ENCODE data around the gene NPAS3. TPM values are rescaled to one million over a fixed set of nuclear protein-coding genes. Genes with fewer than 3 reads are reported as not detected.

The NPAS3 gene
- total and polyA plus RNA-seq, 10 donors, result 0.13 to 9.5 (median 2.9) TPM

DNA sequence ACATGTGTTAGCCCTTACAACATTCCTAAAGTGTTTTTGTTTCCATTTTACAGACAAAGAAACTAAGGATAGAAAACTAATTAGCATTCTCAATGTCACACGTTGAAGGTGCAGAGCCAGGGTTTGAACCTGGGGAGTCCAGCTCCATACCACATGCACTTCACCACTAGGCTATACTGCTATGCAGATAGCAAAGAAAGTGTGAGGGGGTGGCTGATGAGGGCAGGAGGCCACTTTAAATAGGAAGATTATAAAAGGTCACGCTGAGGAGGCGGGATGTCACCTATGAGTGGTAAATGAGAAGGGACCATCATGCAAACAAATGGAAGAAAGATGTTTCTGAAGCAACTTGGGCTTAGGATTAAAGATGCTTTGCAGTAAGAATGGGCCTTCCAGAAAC lies 798.3 kb downstream of the NPAS3 start:
- Histone ChIP-seq H3K4me1 (no peaks in the 10 kb centered on the region), H3K27ac (no peak overlapping the region), H3K9me3 (no peaks in the 10 kb centered on the region), H3K27me3 (replicated peaks in 1 of 7) (no peaks in the 10 kb centered on the region), H3K36me3 (no peaks in the 10 kb centered on the region), H3K4me3 (no peak overlapping the region)
- WGBS, 5 donors, result 79 to 95% (median 90%) methylated on average over 3 of the region's 3 CpGs
- TF ChIP-seq POLR2AphosphoS5 (IDR thresholded peaks at IDR 0.05) (no peak), POLR2A (IDR thresholded peaks at IDR 0.05) (no peak)
- TF ChIP-seq, protein P1, sequence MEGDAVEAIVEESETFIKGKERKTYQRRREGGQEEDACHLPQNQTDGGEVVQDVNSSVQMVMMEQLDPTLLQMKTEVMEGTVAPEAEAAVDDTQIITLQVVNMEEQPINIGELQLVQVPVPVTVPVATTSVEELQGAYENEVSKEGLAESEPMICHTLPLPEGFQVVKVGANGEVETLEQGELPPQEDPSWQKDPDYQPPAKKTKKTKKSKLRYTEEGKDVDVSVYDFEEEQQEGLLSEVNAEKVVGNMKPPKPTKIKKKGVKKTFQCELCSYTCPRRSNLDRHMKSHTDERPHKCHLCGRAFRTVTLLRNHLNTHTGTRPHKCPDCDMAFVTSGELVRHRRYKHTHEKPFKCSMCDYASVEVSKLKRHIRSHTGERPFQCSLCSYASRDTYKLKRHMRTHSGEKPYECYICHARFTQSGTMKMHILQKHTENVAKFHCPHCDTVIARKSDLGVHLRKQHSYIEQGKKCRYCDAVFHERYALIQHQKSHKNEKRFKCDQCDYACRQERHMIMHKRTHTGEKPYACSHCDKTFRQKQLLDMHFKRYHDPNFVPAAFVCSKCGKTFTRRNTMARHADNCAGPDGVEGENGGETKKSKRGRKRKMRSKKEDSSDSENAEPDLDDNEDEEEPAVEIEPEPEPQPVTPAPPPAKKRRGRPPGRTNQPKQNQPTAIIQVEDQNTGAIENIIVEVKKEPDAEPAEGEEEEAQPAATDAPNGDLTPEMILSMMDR (IDR thresholded peaks at IDR 0.05 in 8 of 11, conservative IDR thresholded peaks at IDR 0.05 in 3 of 11), result no peak
- intact Hi-C loops (cut with DNase I; ENCODE audit: low total_unique reads), result no loop called here
- no peak for DNase-seq

DNA sequence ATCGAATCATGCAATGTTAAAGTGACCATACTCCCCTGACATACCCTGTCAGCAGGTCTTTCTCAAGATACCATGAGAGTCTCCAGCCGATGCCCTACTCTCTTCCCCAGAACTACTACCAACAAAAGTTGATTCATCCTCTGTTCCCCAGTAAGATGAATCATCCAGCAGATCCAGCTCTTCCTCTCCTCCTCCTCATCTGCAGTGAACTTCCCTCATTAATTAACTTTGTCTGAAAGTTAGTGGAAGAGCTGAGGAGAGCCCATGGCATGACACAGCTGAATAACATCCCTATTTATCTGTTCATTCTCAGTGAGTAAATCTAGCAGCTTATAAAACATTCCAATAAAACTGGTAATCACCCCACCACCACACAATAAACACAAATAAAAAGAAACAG lies 798.8 kb downstream of the NPAS3 start:
- WGBS, 5 donors, result 64 to 88% (median 84%) methylated on average over 2 of the region's 2 CpGs
- no peaks in the 10 kb centered on the region for H3K27me3 ChIP-seq (replicated peaks in 1 of 7)
- no peak overlapping the region for H3K4me3 ChIP-seq
- TF ChIP-seq POLR2AphosphoS5 (IDR thresholded peaks at IDR 0.05), result no peak
- TF ChIP-seq, protein P1 (IDR thresholded peaks at IDR 0.05 in 8 of 11, conservative IDR thresholded peaks at IDR 0.05 in 3 of 11), result no peak
- no peak for TF ChIP-seq POLR2A (IDR thresholded peaks at IDR 0.05)
- no peaks in the 10 kb centered on the region for H3K4me1 ChIP-seq
- H3K9me3 ChIP-seq, result peaks cover 0 to 4% (median 0%) of the 10 kb centered on the region in 8 donors
- DNase-seq, result no peak
- H3K27ac ChIP-seq, result no peak overlapping the region
- intact Hi-C loops (cut with DNase I; ENCODE audit: low total_unique reads), result no loop called here
- H3K36me3 ChIP-seq, result no peaks in the 10 kb centered on the region

DNA sequence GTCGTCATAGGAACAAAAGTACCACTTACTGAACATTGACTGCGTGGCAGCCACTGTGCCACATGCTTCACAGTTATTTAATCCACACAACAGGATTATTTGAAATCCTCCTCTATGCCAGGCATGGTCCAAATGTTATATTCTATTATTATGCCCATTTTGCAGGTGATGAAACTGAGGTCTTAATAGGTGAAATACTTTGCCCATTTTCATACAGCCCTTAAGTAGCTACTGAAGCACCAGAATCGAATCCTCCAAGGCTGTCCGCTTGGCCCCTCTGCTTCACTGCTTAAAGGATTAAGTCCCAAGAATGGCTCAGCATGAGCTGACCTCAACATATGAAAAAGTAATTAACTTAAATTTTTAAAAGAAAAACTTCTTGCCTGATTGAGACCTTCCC lies 799.4 kb downstream of the NPAS3 start:
- Histone ChIP-seq H3K4me3 (no peak overlapping the region), H3K36me3 (no peaks in the 10 kb centered on the region), H3K27ac (no peak overlapping the region), H3K4me1 (no peaks in the 10 kb centered on the region), H3K27me3 (replicated peaks in 1 of 7) (no peaks in the 10 kb centered on the region), H3K9me3 (peaks cover 0 to 9% (median 3%) of the 10 kb centered on the region in 8 donors)
- DNase-seq, result no peak
- TF ChIP-seq, protein P1 (IDR thresholded peaks at IDR 0.05 in 8 of 11, conservative IDR thresholded peaks at IDR 0.05 in 3 of 11), result no peak
- no peak for TF ChIP-seq POLR2A (IDR thresholded peaks at IDR 0.05)
- no peak for TF ChIP-seq POLR2AphosphoS5 (IDR thresholded peaks at IDR 0.05)
- WGBS, 5 donors, result 81 to 91% (median 90%) methylated on average over 4 of the region's 4 CpGs
- intact Hi-C loops (cut with DNase I; ENCODE audit: low total_unique reads), result no loop called here

DNA sequence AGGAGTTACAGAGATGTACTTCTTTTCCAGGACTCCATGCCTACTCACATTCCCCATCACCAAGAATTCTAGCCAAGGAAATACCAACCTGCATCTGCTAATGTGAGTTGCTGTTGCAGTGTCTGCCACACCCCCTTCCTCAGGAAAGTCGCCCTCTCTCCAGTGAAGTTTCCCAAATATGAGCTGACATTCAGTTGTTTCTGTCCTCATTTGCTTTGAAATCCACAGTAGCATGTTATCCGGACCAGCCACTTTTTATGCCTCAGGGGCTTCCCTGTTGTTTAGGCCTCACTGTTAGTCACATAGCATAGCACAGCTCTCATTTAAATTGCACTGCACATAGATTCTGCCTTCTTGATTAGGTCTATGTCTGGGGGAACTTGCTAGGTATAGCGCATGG lies 799.8 kb downstream of the NPAS3 start:
- 75 to 94% (median 92%) methylated on average over 3 of the region's 3 CpGs for WGBS, 5 donors
- no peaks in the 10 kb centered on the region for H3K4me1 ChIP-seq
- DNase-seq, result no peak

More for the DNA sequence above, 799.8 kb downstream of the NPAS3 start:
- no peaks in the 10 kb centered on the region for H3K36me3 ChIP-seq
- TF ChIP-seq, protein P1 (IDR thresholded peaks at IDR 0.05 in 8 of 11, conservative IDR thresholded peaks at IDR 0.05 in 3 of 11), result no peak
- no peak for TF ChIP-seq POLR2AphosphoS5 (IDR thresholded peaks at IDR 0.05)
- no peak for TF ChIP-seq POLR2A (IDR thresholded peaks at IDR 0.05)
- no peaks in the 10 kb centered on the region for H3K27me3 ChIP-seq (replicated peaks in 1 of 7)
- no peak overlapping the region for H3K27ac ChIP-seq
- intact Hi-C loops (cut with DNase I; ENCODE audit: low total_unique reads), result no loop called here
- no peak overlapping the region for H3K4me3 ChIP-seq
- peaks cover 0 to 14% (median 7%) of the 10 kb centered on the region in 8 donors for H3K9me3 ChIP-seq
